K562 (cell line): ENCODE results near the gene CCDC187. TPM values are rescaled to one million over a fixed set of nuclear protein-coding genes. Genes with fewer than 3 reads are reported as not detected.
A peak's percentile ranks its signal among the peaks of the same experiment; 100 is the strongest.

Experiments
- ESRRA ChIP-seq: fragments of 450-650 bp; IDR thresholded peaks from 2 replicates; pipeline ENCODE4 v1.6.1; 2014; ENCODE audit warnings: low read depth, mild to moderate bottlenecking, moderate library complexity, borderline replicate concordance
- GTF2E2 ChIP-seq: fragments of 200-800 bp; sonication (Bioruptor generic); IDR thresholded peaks from 2 replicates; pipeline ENCODE4 v1.6.1; 2016; ENCODE audit warnings: missing genetic modification characterization, missing compliant biosample characterization
- HDAC2 ChIP-seq: fragments of 450-650 bp; IDR thresholded peaks from 2 replicates; pipeline ENCODE4 v1.6.1; 2016; ENCODE audit warnings: mild to moderate bottlenecking
- HDAC8 ChIP-seq: fragments of 450-650 bp; IDR thresholded peaks from 2 replicates; pipeline ENCODE4 v1.6.1; 2016; ENCODE audit warnings: mild to moderate bottlenecking, missing genetic modification characterization, moderate library complexity, missing compliant biosample characterization
- JUND ChIP-seq, 2 experiments: IDR thresholded peaks; 2 replicates in 1 of 2; 3 replicates in 1 of 2; pipeline ENCODE4 v1.6.1; 2011; ENCODE audit warnings: borderline replicate concordance in 2 of 2, low read depth in 2 of 2, low read length in 2 of 2, improper control_type of control experiment in 1 of 2, missing biosample characterization in 1 of 2, missing genetic modification characterization in 1 of 2, missing genetic modification reagents in 1 of 2
- MAX ChIP-seq: sonication (generic); formaldehyde crosslinking; IDR thresholded peaks from 2 replicates; pipeline ENCODE4 v1.9.0; 2022; ENCODE audit warnings: mild to moderate bottlenecking, missing genetic modification reagents
- NR1H2 ChIP-seq: sonication (generic); formaldehyde crosslinking; IDR thresholded peaks from 2 replicates; pipeline ENCODE4 v1.4.0; 2020; ENCODE audit warnings: mild to moderate bottlenecking, missing genetic modification reagents
- NRF1 ChIP-seq, 2 experiments: fragments of 450-650 bp; IDR thresholded peaks in 1 of 2; conservative IDR thresholded peaks in 1 of 2; 2 replicates each; pipeline ENCODE4 v1.6.1; 2014; ENCODE audit warnings: mild to moderate bottlenecking in 2 of 2
- POLR2G ChIP-seq: fragments of 200-400 bp; formaldehyde crosslinking; IDR thresholded peaks from 2 replicates; pipeline ENCODE4 v1.6.1; 2017; ENCODE audit warnings: low read depth, mild to moderate bottlenecking, antibody characterized with exemption, low read length, moderate library complexity
- REST ChIP-seq, 2 experiments: fragments of 450-650 bp; formaldehyde crosslinking in 1 of 2; IDR thresholded peaks; 2 replicates each; pipeline versions ENCODE4 v1.4.0 to v1.6.1; 2014 to 2020; ENCODE audit warnings: mild to moderate bottlenecking in 2 of 2, borderline replicate concordance in 1 of 2, low read depth in 1 of 2
- SMC3 ChIP-seq: conservative IDR thresholded peaks from 2 replicates; pipeline ENCODE4 v1.6.1; 2011; ENCODE audit warnings: low read depth, low read length, improper control_type of control experiment; ENCODE audit not compliant: insufficient read depth
- ZFX ChIP-seq: sonication (generic); formaldehyde crosslinking; IDR thresholded peaks from 2 replicates; pipeline ENCODE4 v1.8.0; 2022; ENCODE audit warnings: mild to moderate bottlenecking, missing genetic modification reagents, moderate library complexity
- ZNF174 ChIP-seq: fragments of 250-450 bp; sonication (Bioruptor Pico); IDR thresholded peaks from 2 replicates; pipeline ENCODE4 v1.4.0; 2020; ENCODE audit warnings: mild to moderate bottlenecking
- ZNF263 ChIP-seq: sonication (generic); formaldehyde crosslinking; IDR thresholded peaks from 2 replicates; pipeline ENCODE4 v1.8.0; 2022; ENCODE audit warnings: mild to moderate bottlenecking, missing genetic modification reagents, borderline replicate concordance
- polyA plus RNA-seq, 8 experiments: library from polyadenylated mRNA; depleted of rRNA in 4 of 8; stranded (reverse) in 5 of 8; unstranded in 3 of 8; fragments of >200 nt; fragmentation: Nextera tagmentation in 2 of 8; fragmentation: Illumina TruSeq in 1 of 8; extraction: Ambion mirVana in 2 of 8; extraction: Trizol in 1 of 8; gene quantifications; 2 replicates each; pipeline versions ENCODE4 v1.2.1 to v1.2.3, GENCODE V29; 2011 to 2014; ENCODE audit warnings: inconsistent platforms in 1 of 8, missing spikeins in 1 of 8
- total RNA-seq, 7 experiments: library from RNA; depleted of rRNA in 6 of 7; stranded (reverse); fragments of >200 nt in 6 of 7; fragmentation: Illumina TruSeq in 2 of 7; extraction: Trizol in 2 of 7; gene quantifications; 2 replicates each; pipeline versions ENCODE4 v1.2.1 to v1.2.3, GENCODE V29; 2011 to 2021; ENCODE audit warnings: low replicate concordance in 1 of 7

The CCDC187 gene
- total and polyA plus RNA-seq, 9 of the 15 experiments (the other 6 are each of a cell fraction or from before 2014, with no cell fraction given), result not detected

- peak; percentile 93 for TF ChIP-seq REST (IDR thresholded peaks at IDR 0.05; ENCODE audit: borderline replicate concordance)
- no peak for TF ChIP-seq REST (CRISPR knock-in tag; IDR thresholded peaks at IDR 0.05; ENCODE audit: low read depth)
- no peak for TF ChIP-seq NR1H2 (CRISPR knock-in tag)
- TF ChIP-seq NRF1 (conservative IDR thresholded peaks at IDR 0.05 in 1 of 2, IDR thresholded peaks at IDR 0.05 in 1 of 2), result peak; percentile 20 to 55; a peak in 1 of 4 replicates
- TF ChIP-seq ZNF174 (CRISPR knock-in tag), result no peak
- peak; percentile 48; the same call in 1 of the 2 replicates for TF ChIP-seq SMC3
- TF ChIP-seq ZNF263 (CRISPR knock-in tag), result no peak
- peak; percentile 56 for TF ChIP-seq ZFX (CRISPR knock-in tag)
- no peak for TF ChIP-seq GTF2E2 (tag)
- TF ChIP-seq POLR2G, result peak; percentile 66; the same call in 1 of the 2 replicates
- TF ChIP-seq HDAC8, result no peak
- TF ChIP-seq ESRRA, result 0 out of 2 replicates have a peak, but pooled peaks have one; percentile 18
- no peak for TF ChIP-seq JUND (IDR thresholded peaks at IDR 0.05; ENCODE audit: borderline replicate concordance, low read depth, low read length)
- peak; percentile 37; the same call in 1 of the 3 replicates for TF ChIP-seq JUND (tag; IDR thresholded peaks at IDR 0.05; ENCODE audit: borderline replicate concordance, low read depth, low read length)
- TF ChIP-seq HDAC2, result 0 out of 2 replicates have a peak, but pooled peaks have one; percentile 50
- 0 out of 2 replicates have a peak, but pooled peaks have one; percentile 48 for TF ChIP-seq MAX (CRISPR knock-in tag)
Observed at GRCh38 chr9:136345281-136346156, 41.6 kb upstream of the CCDC187 start (continued).
